ENCODE measurements around the gene GJB2. TPM values are rescaled to one million over a fixed set of nuclear protein-coding genes. Genes with fewer than 3 reads are reported as not detected.

GJB2 gene
- 0.51 TPM for polyA plus RNA-seq (ENCODE audit: insufficient read length)

GRCh38 chr13:20192836-20193161 lies at the start of gene GJB2:
TSS of gene GJB2 (minus strand) at chr13:20192938. CDS start at chr13:20189581, 3,357 bp downstream.
- no peak for DNase-seq (ENCODE audit: low read depth)

- no peak for DNase-seq (ENCODE audit: low read depth)
Measured at GRCh38 chr13:20241593-20241992, 48.9 kb upstream of the GJB2 start.

GRCh38 chr13:20239748-20240147 lies 47.0 kb upstream of the GJB2 start:
- DNase-seq (ENCODE audit: low read depth) = no peak

GRCh38 chr13:20232556-20233277 lies 40.0 kb upstream of the GJB2 start:
- DNase-seq (ENCODE audit: low read depth) = no peak

- no peak for DNase-seq (ENCODE audit: low read depth)
Measured at GRCh38 chr13:20231839-20232555, 39.3 kb upstream of the GJB2 start, which contains the start of gene GJB6. TSS of gene GJB6 (minus strand) at chr13:20232319. CDS start at chr13:20223480, 8,839 bp downstream.

GRCh38 chr13:20230913-20231838 lies 38.4 kb upstream of the GJB2 start:
- DNase-seq (ENCODE audit: low read depth) = no peak

- DNase-seq (ENCODE audit: low read depth) = no peak
Measured at GRCh38 chr13:20227730-20228129, 35.0 kb upstream of the GJB2 start.

GRCh38 chr13:20227288-20227687 lies 34.5 kb upstream of the GJB2 start:
- no peak for DNase-seq (ENCODE audit: low read depth)

GRCh38 chr13:20222553-20222952 lies 29.8 kb upstream of the GJB2 start:
- DNase-seq (ENCODE audit: low read depth) = no peak

- no peak for DNase-seq (ENCODE audit: low read depth)
Measured at GRCh38 chr13:20221772-20222171, 29.0 kb upstream of the GJB2 start.

- DNase-seq (ENCODE audit: low read depth) = no peak
Measured at GRCh38 chr13:20219577-20219976, 26.8 kb upstream of the GJB2 start.

- DNase-seq (ENCODE audit: low read depth) = no peak
Measured at GRCh38 chr13:20217168-20217567, 24.4 kb upstream of the GJB2 start.

- DNase-seq (ENCODE audit: low read depth) = no peak
Measured at GRCh38 chr13:20209948-20210347, 17.2 kb upstream of the GJB2 start.

- no peak for DNase-seq (ENCODE audit: low read depth)
Measured at GRCh38 chr13:20206698-20207235, 14.0 kb upstream of the GJB2 start.

GRCh38 chr13:20206065-20206697 lies 13.4 kb upstream of the GJB2 start:
- DNase-seq (ENCODE audit: low read depth) = no peak

GRCh38 chr13:20198781-20199180 lies 6.0 kb upstream of the GJB2 start:
- DNase-seq (ENCODE audit: low read depth) = no peak

GRCh38 chr13:20197361-20197834 lies 4.7 kb upstream of the GJB2 start:
- no peak for DNase-seq (ENCODE audit: low read depth)

- DNase-seq (ENCODE audit: low read depth) = no peak
Measured at GRCh38 chr13:20195801-20196200, 3.1 kb upstream of the GJB2 start.

- DNase-seq (ENCODE audit: low read depth) = no peak
Measured at GRCh38 chr13:20193907-20194631, 1.3 kb upstream of the GJB2 start.

- no peak for DNase-seq (ENCODE audit: low read depth)
Measured at GRCh38 chr13:20193162-20193906, 596 bp upstream of the GJB2 start.

All from forelimb muscle (tissue), 1 donor.